Body of pancreas (tissue), 4 donors: ENCODE results near the gene CCDC50. TPM values are rescaled to one million over a fixed set of nuclear protein-coding genes. Genes with fewer than 3 reads are reported as not detected.
A peak's percentile ranks its signal among the peaks of the same experiment; 100 is the strongest.

ENCODE experiments used
- ATAC-seq: fragments of 150-250 bp; one replicate; pipeline ENCODE4 v1.9.1; 2016
- DNase-seq, 4 donors: peaks; one replicate each; pipeline ENCODE4 v3.0.0-alpha.2; 2019
- H3K27ac ChIP-seq, 4 donors: fragments of 200-600 bp; sonication (generic); 1 replicate in 3 of 4; 2 replicates in 1 of 4; pipeline versions ENCODE4 v1.5.1 to v1.6.1; 2016 to 2019; ENCODE audit warnings: mild to moderate bottlenecking in 1 of 4, mixed read lengths in 1 of 4, moderate library complexity in 1 of 4
- H3K27me3 ChIP-seq, 2 donors: fragments of 200-600 bp; sonication (generic); one replicate each; pipeline ENCODE4 v1.6.0; 2016; ENCODE audit warnings: mild to moderate bottlenecking in 1 of 2
- H3K36me3 ChIP-seq, 2 donors: fragments of 200-600 bp; sonication (generic); replicated peaks in 1 of 2; 2 replicates each; pipeline ENCODE4 v1.5.1; 2016; ENCODE audit warnings: low read depth in 2 of 2; ENCODE audit not compliant: insufficient read depth in 1 of 2
- H3K4me1 ChIP-seq: fragments of 200-600 bp; sonication (generic); one replicate; pipeline ENCODE4 v1.6.0; 2016
- H3K4me3 ChIP-seq, 2 donors: fragments of 200-600 bp; sonication (generic); 1 replicate in 1 of 2; 2 replicates in 1 of 2; pipeline ENCODE4 v1.5.1; 2016 to 2019
- H3K9me3 ChIP-seq, 3 donors: fragments of 200-600 bp; sonication (generic); 1 replicate in 2 of 3; 2 replicates in 1 of 3; pipeline ENCODE4 v1.5.1; 2016
- CTCF ChIP-seq, 7 experiments: fragments of 450-650 bp in 4 of 7; fragments of 200-600 bp in 3 of 7; sonication (generic) in 3 of 7; IDR thresholded peaks; one replicate each; pipeline ENCODE4 v1.5.1; 2016 to 2019; ENCODE audit warnings: antibody characterized with exemption in 7 of 7
- POLR2A ChIP-seq, 3 donors: fragments of 450-650 bp; IDR thresholded peaks; one replicate each; pipeline ENCODE4 v1.6.1; 2016; ENCODE audit warnings: antibody characterized with exemption in 3 of 3, mild to moderate bottlenecking in 2 of 3
- WGBS, 2 donors: methylation state at CpG; one replicate each; pipeline ENCODE4 v1.1.5; 2017; 5-methylcytosine and 5-hydroxymethylcytosine counted together
- intact Hi-C: fragments of 100-400 bp; cut with DNase I; formaldehyde crosslinking; loops from one replicate; pipeline ENCODE4 v1.15.1; 2023
- total RNA-seq, 2 donors: library from RNA; depleted of rRNA; stranded (reverse); fragments of >200 nt; gene quantifications; one replicate each; pipeline ENCODE4 v1.1.0, GENCODE V29; 2016

Gene CCDC50
- total RNA-seq, 2 donors from 2014 or later, result 51.1 to 89.3 TPM

GRCh38 chr3:191390580-191390979, 61.4 kb downstream of the CCDC50 start:
- DNase-seq, result peak in 1 of 4 donors; percentile 9
- H3K27ac ChIP-seq, result no peak overlapping the region
- TF ChIP-seq POLR2A (IDR thresholded peaks at IDR 0.05), result no peak
- TF ChIP-seq CTCF (IDR thresholded peaks at IDR 0.05), result no peak
- no peaks in the 10 kb centered on the region for H3K36me3 ChIP-seq
- H3K4me3 ChIP-seq, result no peak overlapping the region
- H3K4me1 ChIP-seq, result peaks cover 9% of the 10 kb centered on the region
- H3K9me3 ChIP-seq, result no peaks in the 10 kb centered on the region
- intact Hi-C loops, result no loop called here
- no peak for ATAC-seq
- 95 to 98% methylated on average over 3 of the region's 3 CpGs for WGBS, 2 donors
- no peaks in the 10 kb centered on the region for H3K27me3 ChIP-seq

GRCh38 chr3:191391861-191392808, 62.9 kb downstream of the CCDC50 start:
- Histone ChIP-seq H3K4me1 (peaks cover 9% of the 10 kb centered on the region), H3K36me3 (no peaks in the 10 kb centered on the region), H3K9me3 (no peaks in the 10 kb centered on the region), H3K4me3 (no peak overlapping the region), H3K27ac (no peak overlapping the region), H3K27me3 (no peaks in the 10 kb centered on the region)
- no peak for DNase-seq
- WGBS, 2 donors, result 87 to 100% methylated on average over 2 of the region's 2 CpGs
- TF ChIP-seq POLR2A (IDR thresholded peaks at IDR 0.05), result no peak
- TF ChIP-seq CTCF (IDR thresholded peaks at IDR 0.05), result no peak
- intact Hi-C loops, result no loop called here
- ATAC-seq, result no peak

GRCh38 chr3:191393146-191393545, 64.0 kb downstream of the CCDC50 start:
- intact Hi-C loops, result no loop called here
- Histone ChIP-seq H3K36me3 (no peaks in the 10 kb centered on the region), H3K4me3 (no peak overlapping the region), H3K4me1 (peaks cover 9% of the 10 kb centered on the region), H3K27me3 (no peaks in the 10 kb centered on the region), H3K9me3 (no peaks in the 10 kb centered on the region), H3K27ac (no peak overlapping the region)
- ATAC-seq (no peak), DNase-seq (no peak)
- TF ChIP-seq POLR2A (IDR thresholded peaks at IDR 0.05) (no peak), CTCF (IDR thresholded peaks at IDR 0.05) (no peak)

GRCh38 chr3:191397771-191398170, 68.6 kb downstream of the CCDC50 start:
- TF ChIP-seq CTCF (IDR thresholded peaks at IDR 0.05), result no peak
- TF ChIP-seq POLR2A (IDR thresholded peaks at IDR 0.05), result no peak
- Histone ChIP-seq H3K36me3 (no peaks in the 10 kb centered on the region), H3K4me3 (no peak overlapping the region), H3K4me1 (peaks cover 4% of the 10 kb centered on the region), H3K27me3 (no peaks in the 10 kb centered on the region), H3K9me3 (no peaks in the 10 kb centered on the region), H3K27ac (no peak overlapping the region)
- ATAC-seq, result no peak
- intact Hi-C loops, result no loop called here
- 86 to 97% methylated on average over 3 of the region's 3 CpGs for WGBS, 2 donors
- DNase-seq, result no peak

- Histone ChIP-seq H3K4me3 (no peak overlapping the region), H3K9me3 (no peaks in the 10 kb centered on the region), H3K36me3 (no peaks in the 10 kb centered on the region), H3K27me3 (no peaks in the 10 kb centered on the region), H3K4me1 (no peaks in the 10 kb centered on the region), H3K27ac (no peak overlapping the region)
- DNase-seq, result no peak
- no peak for ATAC-seq
- no peak for TF ChIP-seq CTCF (IDR thresholded peaks at IDR 0.05)
- no peak for TF ChIP-seq POLR2A (IDR thresholded peaks at IDR 0.05)
- 90 to 91% methylated on average over 1 of the region's 1 CpG for WGBS, 2 donors
- intact Hi-C loops, result no loop called here
Measured at GRCh38 chr3:191398607-191399006, 69.4 kb downstream of the CCDC50 start.
